ENCODE results near the gene TASL. TPM values are rescaled to one million over a fixed set of nuclear protein-coding genes. Genes with fewer than 3 reads are reported as not detected.

TASL gene
- polyA plus RNA-seq, 1 experiment: not detected

GRCh38 chrX:30618160-30618765 is 40.7 kb upstream of the TASL start:
- POLR2A ChIA-PET: no interaction called here
- DNase-seq (ENCODE audit: low read depth, low spot score): no peak
- CTCF ChIA-PET: no interaction called here

GRCh38 chrX:30615229-30615628 is 37.7 kb upstream of the TASL start:
- no peak for TF ChIP-seq CTCF (IDR thresholded peaks at IDR 0.05; ENCODE audit: low read depth, low read length)
- no peak overlapping the region for H3K27ac ChIP-seq (ENCODE audit: low read depth, low read length)

More at GRCh38 chrX:30618160-30618765, 40.7 kb upstream of the TASL start:
- TF ChIP-seq CTCF (IDR thresholded peaks at IDR 0.05; ENCODE audit: low read depth, low read length): no peak
- H3K27ac ChIP-seq (ENCODE audit: low read depth, low read length): no peak overlapping the region
- no peaks in the 10 kb centered on the region for H3K27me3 ChIP-seq (ENCODE audit: control insufficient read depth, insufficient read depth, low read length)
- peaks cover 8% of the 10 kb centered on the region; the same call in 1 of the 2 replicates for H3K9me3 ChIP-seq (ENCODE audit: control insufficient read depth, insufficient read depth, low read length)
- H3K4me3 ChIP-seq (ENCODE audit: low read depth, low read length): no peak overlapping the region

GRCh38 chrX:30613721-30614120 is 36.2 kb upstream of the TASL start:
- ChIA-PET POLR2A (no interaction called here), CTCF (no interaction called here)
- no peak for TF ChIP-seq CTCF (IDR thresholded peaks at IDR 0.05; ENCODE audit: low read depth, low read length)

More at GRCh38 chrX:30615229-30615628, 37.7 kb upstream of the TASL start:
- POLR2A ChIA-PET: no interaction called here
- Histone ChIP-seq H3K4me3 (ENCODE audit: low read depth, low read length) (no peak overlapping the region), H3K9me3 (ENCODE audit: control insufficient read depth, insufficient read depth, low read length) (no peaks in the 10 kb centered on the region), H3K27me3 (ENCODE audit: control insufficient read depth, insufficient read depth, low read length) (no peaks in the 10 kb centered on the region)
- no peak for DNase-seq (ENCODE audit: low read depth, low spot score)
- CTCF ChIA-PET: no interaction called here

GRCh38 chrX:30612250-30612655 is 34.7 kb upstream of the TASL start:
- TF ChIP-seq CTCF (IDR thresholded peaks at IDR 0.05; ENCODE audit: low read depth, low read length): no peak
- no peak overlapping the region for H3K4me3 ChIP-seq (ENCODE audit: low read depth, low read length)
- H3K27ac ChIP-seq (ENCODE audit: low read depth, low read length): no peak overlapping the region
- no peak for DNase-seq (ENCODE audit: low read depth, low spot score)
- ChIA-PET CTCF (no interaction called here), POLR2A (no interaction called here)
- no peaks in the 10 kb centered on the region for H3K9me3 ChIP-seq (ENCODE audit: control insufficient read depth, insufficient read depth, low read length)
- H3K27me3 ChIP-seq (ENCODE audit: control insufficient read depth, insufficient read depth, low read length): no peaks in the 10 kb centered on the region

More at GRCh38 chrX:30613721-30614120, 36.2 kb upstream of the TASL start:
- no peak overlapping the region for H3K4me3 ChIP-seq (ENCODE audit: low read depth, low read length)
- no peak overlapping the region for H3K27ac ChIP-seq (ENCODE audit: low read depth, low read length)
- no peak for DNase-seq (ENCODE audit: low read depth, low spot score)
- H3K27me3 ChIP-seq (ENCODE audit: control insufficient read depth, insufficient read depth, low read length): no peaks in the 10 kb centered on the region
- H3K9me3 ChIP-seq (ENCODE audit: control insufficient read depth, insufficient read depth, low read length): no peaks in the 10 kb centered on the region

- CTCF ChIA-PET: no interaction called here
These were observed 32.5 kb upstream of the TASL start for GRCh38 chrX:30610026-30610425.

More at GRCh38 chrX:30610026-30610425, 32.5 kb upstream of the TASL start:
- no peak for DNase-seq (ENCODE audit: low read depth, low spot score)
- Histone ChIP-seq H3K9me3 (ENCODE audit: control insufficient read depth, insufficient read depth, low read length) (no peaks in the 10 kb centered on the region), H3K27me3 (ENCODE audit: control insufficient read depth, insufficient read depth, low read length) (no peaks in the 10 kb centered on the region), H3K4me3 (ENCODE audit: low read depth, low read length) (no peak overlapping the region), H3K27ac (ENCODE audit: low read depth, low read length) (no peak overlapping the region)
- TF ChIP-seq CTCF (IDR thresholded peaks at IDR 0.05; ENCODE audit: low read depth, low read length): no peak
- POLR2A ChIA-PET: no interaction called here
